Measurements from ENCODE around the gene FYB1.

- TF ChIP-seq MXI1 (IDR thresholded peaks at IDR 0.05; ENCODE audit: borderline replicate concordance, low read depth, low read length) (no peak), RFX5 (IDR thresholded peaks at IDR 0.05; ENCODE audit: low read depth, low read length) (no peak), CTCF (conservative IDR thresholded peaks at IDR 0.05; ENCODE audit: low read depth, low read length) (no peak)
These were observed 19.2 kb upstream of the FYB1 start for GRCh38 chr5:39238366-39239105.
